ENCODE data around the gene PHTF1.

PHTF1 gene

DNA sequence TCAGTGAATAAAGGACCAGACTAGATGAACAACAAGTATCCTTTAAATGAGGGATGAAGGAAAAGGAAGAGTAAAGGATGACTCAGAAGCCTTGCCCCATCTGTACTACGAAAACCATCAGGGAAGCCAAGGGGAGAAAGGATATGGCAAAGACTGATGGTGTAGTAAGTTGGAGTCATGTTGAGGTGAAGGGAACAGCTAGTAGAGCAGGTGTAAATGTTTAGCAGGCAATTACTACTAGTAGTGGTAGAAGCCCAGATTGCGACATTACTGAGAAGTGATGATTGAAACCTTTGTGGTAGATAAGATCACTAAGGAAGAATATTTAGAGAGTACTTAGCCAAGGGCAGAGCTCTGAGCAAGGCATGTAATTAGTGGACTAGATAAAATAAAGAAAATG is 84.0 kb downstream of the PHTF1 start:
- TF ChIP-seq GATA2 (IDR thresholded peaks at IDR 0.05; ENCODE audit: low read depth, low read length) = no peak
- TF ChIP-seq GATA3 (IDR thresholded peaks at IDR 0.05; ENCODE audit: low read depth, low read length) = no peak

- TF ChIP-seq GATA2 (IDR thresholded peaks at IDR 0.05; ENCODE audit: low read depth, low read length) = no peak
- no peak for TF ChIP-seq GATA3 (IDR thresholded peaks at IDR 0.05; ENCODE audit: low read depth, low read length)
Observed at GRCh38 chr1:113674591-113674990, 84.7 kb downstream of the PHTF1 start.

DNA sequence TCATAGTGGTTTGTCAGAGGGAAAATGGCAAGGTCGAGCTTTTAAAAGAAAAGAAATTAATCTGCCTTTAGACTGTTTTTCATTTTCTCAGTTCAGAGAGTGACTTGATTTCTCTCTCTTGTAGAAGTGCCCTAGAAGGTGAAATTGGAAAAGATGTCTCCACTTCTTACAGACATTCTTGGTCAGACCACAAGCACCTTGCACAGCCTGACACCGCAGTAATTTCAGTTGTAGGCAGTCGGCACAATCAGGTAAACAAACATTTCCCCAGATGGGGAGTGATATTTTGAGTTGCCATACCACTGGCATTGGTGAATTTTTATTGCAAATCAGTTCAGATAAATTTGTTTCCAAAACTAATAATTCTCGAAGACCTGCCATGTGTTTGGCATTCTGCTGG is 86.8 kb downstream of the PHTF1 start:
- no peak for TF ChIP-seq GATA3 (IDR thresholded peaks at IDR 0.05; ENCODE audit: low read depth, low read length)

- TF ChIP-seq GATA2 (IDR thresholded peaks at IDR 0.05; ENCODE audit: low read depth, low read length) (no peak), GATA3 (IDR thresholded peaks at IDR 0.05; ENCODE audit: low read depth, low read length) (no peak)
Observed at GRCh38 chr1:113670650-113671049, 88.6 kb downstream of the PHTF1 start.

- TF ChIP-seq GATA2 (IDR thresholded peaks at IDR 0.05; ENCODE audit: low read depth, low read length) (no peak), GATA3 (IDR thresholded peaks at IDR 0.05; ENCODE audit: low read depth, low read length) (no peak)
Observed at GRCh38 chr1:113669988-113670387, 89.3 kb downstream of the PHTF1 start.

DNA sequence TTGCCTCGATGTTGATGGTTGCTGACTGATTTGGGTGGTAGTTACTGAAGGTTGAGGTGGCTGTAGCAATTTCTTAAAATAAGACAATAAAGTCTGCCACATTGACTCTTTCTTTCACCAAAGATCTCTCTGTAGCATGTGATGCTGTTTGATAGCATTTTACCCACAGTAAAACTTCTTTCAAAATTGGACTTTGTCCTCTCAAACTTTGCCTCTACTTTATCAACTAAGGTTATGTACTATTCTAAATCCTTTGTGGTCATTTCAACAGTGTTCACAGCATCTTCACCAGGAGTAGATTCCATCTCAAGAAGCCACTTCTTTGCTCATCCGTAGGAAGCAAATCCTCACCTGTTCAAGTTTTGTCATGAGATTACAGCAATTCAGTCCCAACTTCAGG is 93.2 kb downstream of the PHTF1 start:
- no peak for TF ChIP-seq GATA3 (IDR thresholded peaks at IDR 0.05; ENCODE audit: low read depth, low read length)
- TF ChIP-seq GATA2 (IDR thresholded peaks at IDR 0.05; ENCODE audit: low read depth, low read length) = no peak

DNA sequence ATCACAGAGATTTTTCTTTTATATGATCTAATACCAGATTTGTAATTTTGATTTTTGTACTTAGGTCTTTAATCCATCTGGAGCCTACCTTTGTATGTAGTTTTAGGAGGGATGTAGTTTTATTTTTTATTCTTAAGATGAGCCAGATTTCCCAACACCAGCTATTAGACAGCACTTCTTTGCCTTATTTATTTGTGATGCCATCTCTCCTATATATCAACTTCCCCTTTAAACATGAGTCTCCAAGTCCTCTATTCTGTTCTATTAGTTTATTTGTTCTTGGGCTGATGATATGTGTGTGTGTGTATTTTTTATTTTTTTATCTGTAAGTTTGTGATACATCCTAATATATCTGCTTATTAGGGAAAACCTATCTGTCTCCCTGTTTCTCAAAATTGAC is 94.2 kb downstream of the PHTF1 start:
- TF ChIP-seq GATA3 (IDR thresholded peaks at IDR 0.05; ENCODE audit: low read depth, low read length) (no peak), GATA2 (IDR thresholded peaks at IDR 0.05; ENCODE audit: low read depth, low read length) (no peak)

- TF ChIP-seq GATA2 (IDR thresholded peaks at IDR 0.05; ENCODE audit: low read depth, low read length) = no peak
- TF ChIP-seq GATA3 (IDR thresholded peaks at IDR 0.05; ENCODE audit: low read depth, low read length) = no peak
Observed at GRCh38 chr1:113663165-113663951, 95.9 kb downstream of the PHTF1 start.

DNA sequence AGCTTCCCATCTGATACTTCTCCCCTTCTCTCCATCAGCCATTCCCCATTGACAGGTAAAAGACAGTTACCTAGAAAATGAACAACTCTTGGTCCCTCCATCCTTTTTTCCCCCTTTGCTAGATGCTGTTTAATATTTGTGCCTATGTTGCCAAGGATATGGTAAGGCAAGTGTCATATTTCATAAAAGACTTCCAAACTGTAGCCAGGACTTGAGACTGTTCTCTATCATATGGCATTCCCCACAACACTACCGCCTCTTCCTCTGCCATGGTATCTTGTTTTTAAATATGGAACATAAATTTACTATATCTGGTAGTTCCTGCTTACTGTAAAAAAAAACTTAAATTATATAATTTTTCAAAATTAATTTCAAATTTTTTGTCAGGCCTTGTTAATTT is 97.2 kb downstream of the PHTF1 start:
- TF ChIP-seq GATA3 (IDR thresholded peaks at IDR 0.05; ENCODE audit: low read depth, low read length) (no peak), GATA2 (IDR thresholded peaks at IDR 0.05; ENCODE audit: low read depth, low read length) (no peak)

DNA sequence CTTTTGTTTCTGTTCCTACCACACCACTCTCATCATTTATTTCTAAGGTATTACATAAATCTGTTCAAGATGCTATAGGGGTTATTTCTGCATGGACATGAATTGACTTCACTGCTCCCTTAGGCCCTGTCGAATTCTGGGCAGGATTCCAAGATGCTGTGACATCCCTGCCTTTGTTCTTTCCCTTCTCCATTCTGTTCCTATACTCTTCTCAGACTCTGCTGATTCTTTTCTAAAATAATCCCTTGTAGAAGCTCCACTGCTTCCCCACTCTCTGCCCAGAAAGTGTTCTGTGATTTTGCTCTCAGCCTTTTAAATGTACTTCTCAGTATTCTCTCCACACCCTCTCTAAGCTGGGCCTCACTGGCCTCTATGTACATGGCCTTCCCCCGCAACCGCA is 99.2 kb downstream of the PHTF1 start:
- TF ChIP-seq GATA2 (IDR thresholded peaks at IDR 0.05; ENCODE audit: low read depth, low read length) (no peak), GATA3 (IDR thresholded peaks at IDR 0.05; ENCODE audit: low read depth, low read length) (no peak)

DNA sequence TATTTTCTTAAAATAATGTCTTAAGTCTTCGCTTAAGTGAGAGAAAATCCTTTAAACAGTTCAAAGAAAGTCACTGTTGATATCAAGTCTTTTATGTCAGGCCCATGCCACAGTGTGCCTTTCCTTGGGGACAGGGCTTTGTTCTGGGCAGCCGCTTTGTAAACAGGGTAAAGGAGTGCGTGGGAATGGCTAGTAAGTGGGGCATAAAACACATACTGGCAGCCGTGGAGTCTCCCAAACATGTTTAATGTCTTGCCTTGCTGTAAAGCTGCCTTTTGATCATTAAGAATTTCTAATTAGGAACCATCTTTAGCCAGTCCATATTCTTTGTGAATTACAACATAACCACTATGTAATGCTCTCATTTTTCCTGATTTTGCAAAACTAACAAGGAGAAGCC is 99.7 kb downstream of the PHTF1 start:
- no peak for TF ChIP-seq GATA2 (IDR thresholded peaks at IDR 0.05; ENCODE audit: low read depth, low read length)
- no peak for TF ChIP-seq GATA3 (IDR thresholded peaks at IDR 0.05; ENCODE audit: low read depth, low read length)

DNA sequence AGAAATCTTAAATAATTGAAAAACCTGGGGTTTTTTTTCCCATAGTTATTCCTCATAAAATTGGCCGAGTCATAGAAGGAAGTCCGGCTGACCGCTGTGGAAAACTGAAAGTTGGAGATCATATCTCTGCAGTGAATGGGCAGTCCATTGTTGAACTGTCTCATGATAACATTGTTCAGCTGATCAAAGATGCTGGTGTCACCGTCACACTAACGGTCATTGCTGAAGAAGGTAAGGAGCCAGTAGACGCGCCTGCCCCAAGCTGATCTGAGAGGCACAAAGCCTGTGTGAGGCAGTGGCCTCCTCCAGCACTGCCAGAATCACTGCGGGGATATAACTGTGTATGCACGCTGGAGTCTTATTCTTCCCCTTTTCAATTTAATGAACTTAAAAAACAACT is 100.3 kb downstream of the PHTF1 start:
- TF ChIP-seq GATA3 (IDR thresholded peaks at IDR 0.05; ENCODE audit: low read depth, low read length) (no peak), GATA2 (IDR thresholded peaks at IDR 0.05; ENCODE audit: low read depth, low read length) (no peak)

DNA sequence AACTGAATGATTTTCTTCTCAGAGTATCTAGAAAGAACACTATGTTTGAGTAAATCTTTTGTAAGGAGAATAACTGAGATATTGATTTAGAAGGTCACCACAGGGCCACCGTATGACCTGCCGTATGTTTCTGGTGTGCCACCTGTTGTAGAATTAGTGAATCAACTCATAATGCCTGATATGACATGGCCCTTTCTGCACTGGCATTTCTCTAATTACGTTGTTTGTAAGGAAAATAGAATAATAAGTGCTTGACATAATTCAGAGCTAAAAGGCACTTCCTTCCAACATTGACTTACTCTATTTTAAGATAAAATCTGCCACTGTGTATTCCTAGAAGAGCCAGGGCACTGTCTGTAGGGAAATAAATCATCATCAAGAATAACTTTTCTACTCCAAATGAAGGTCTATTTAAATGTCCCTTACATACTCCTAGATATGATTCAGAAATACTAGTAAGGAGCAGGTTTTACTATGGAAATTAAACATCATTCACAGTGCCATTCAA is 101.7 kb downstream of the PHTF1 start:
- TF ChIP-seq GATA2 (IDR thresholded peaks at IDR 0.05; ENCODE audit: low read depth, low read length) = no peak
- no peak for TF ChIP-seq GATA3 (IDR thresholded peaks at IDR 0.05; ENCODE audit: low read depth, low read length)

DNA sequence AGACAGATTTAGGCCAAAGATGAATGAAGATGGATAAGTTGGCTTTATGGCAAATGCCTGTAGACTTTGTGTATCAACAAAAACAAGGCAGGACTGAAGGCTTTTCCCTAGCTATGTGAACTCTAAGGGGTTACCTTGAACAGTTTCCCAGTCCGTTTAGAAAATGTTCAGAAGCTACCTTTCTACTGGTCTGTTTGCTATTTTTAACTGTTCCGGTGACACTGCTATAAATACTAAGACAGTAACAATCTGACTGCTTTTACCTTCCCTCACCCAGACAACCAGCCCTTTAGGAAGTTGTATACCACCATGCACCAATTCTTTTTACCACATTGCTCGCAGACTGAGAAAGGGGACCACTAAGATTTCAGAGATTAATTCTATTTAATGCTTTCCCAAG is 102.2 kb downstream of the PHTF1 start:
- TF ChIP-seq GATA3 (IDR thresholded peaks at IDR 0.05; ENCODE audit: low read depth, low read length) (no peak), GATA2 (IDR thresholded peaks at IDR 0.05; ENCODE audit: low read depth, low read length) (no peak)

DNA sequence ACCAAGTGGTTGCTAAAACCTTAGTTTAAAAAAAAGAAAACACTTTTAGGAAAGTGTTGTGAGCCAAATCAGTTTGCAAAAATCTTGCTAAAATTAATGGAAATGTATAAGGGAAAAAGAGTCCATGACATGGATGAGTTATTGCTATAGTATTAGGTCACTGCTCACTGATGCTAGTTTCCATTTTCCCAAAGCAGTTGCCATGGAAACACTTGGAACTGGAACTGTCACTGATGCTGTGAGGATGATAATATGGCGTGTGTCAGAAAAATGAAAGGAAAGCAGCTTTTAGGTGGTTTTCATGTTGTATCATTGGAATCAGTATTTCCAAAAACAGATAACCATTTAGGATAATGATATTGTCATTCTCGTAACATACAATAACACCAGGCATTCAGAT is 104.4 kb downstream of the PHTF1 start:
- no peak for TF ChIP-seq GATA2 (IDR thresholded peaks at IDR 0.05; ENCODE audit: low read depth, low read length)

GRCh38 chr1:113653741-113654140 is 105.5 kb downstream of the PHTF1 start:
- TF ChIP-seq GATA2 (IDR thresholded peaks at IDR 0.05; ENCODE audit: low read depth, low read length) (no peak), GATA3 (IDR thresholded peaks at IDR 0.05; ENCODE audit: low read depth, low read length) (no peak)
